Measurements from ENCODE around the gene PROM2. TPM values are rescaled to one million over a fixed set of nuclear protein-coding genes. Genes with fewer than 3 reads are reported as not detected.

The PROM2 gene
- total and polyA plus RNA-seq, 10 of the 15 experiments (the other 5 are each of a cell fraction or from before 2014, with no cell fraction given), result 0.01 to 0.04 TPM; not detected in 8

GRCh38 chr2:95298486-95299111 lies 24.4 kb downstream of the PROM2 start:
- Histone ChIP-seq H3K36me3 (ENCODE audit: control insufficient read depth in 2 of 2, insufficient read depth in 2 of 2, low read length in 1 of 2) (no peaks in the 10 kb centered on the region), H2AFZ (ENCODE audit: control insufficient read depth, low read depth, low read length) (no peak overlapping the region), H3K4me2 (ENCODE audit: control insufficient read depth, insufficient read depth) (no peak overlapping the region), H3K4me3 (no peak overlapping the region), H3K9me3 (replicated peaks; ENCODE audit: control insufficient read depth, insufficient read depth, low read length) (no peaks in the 10 kb centered on the region), H3K4me1 (ENCODE audit: control insufficient read depth, insufficient read depth, low read length) (no peaks in the 10 kb centered on the region), H3K79me2 (ENCODE audit: control insufficient read depth, insufficient read depth, low read length) (no peaks in the 10 kb centered on the region), H4K20me1 (ENCODE audit: control insufficient read depth, insufficient read depth) (no peaks in the 10 kb centered on the region; the same call in 1 of the 2 replicates), H3K27ac (ENCODE audit: control insufficient read depth, insufficient read depth) (no peak overlapping the region), H3K9ac (ENCODE audit: control insufficient read depth, insufficient read depth, low read length) (no peak overlapping the region), H3K27me3 (replicated peaks in 1 of 2; ENCODE audit: control insufficient read depth in 2 of 2, insufficient read depth in 2 of 2, low read length in 1 of 2) (no peaks in the 10 kb centered on the region; a peak in 1 of 4 replicates)
- BruUV-seq (replicated peaks), result no TSS peak
- no peak for ATAC-seq
- TF ChIP-seq EP300 (IDR thresholded peaks at IDR 0.05; ENCODE audit: borderline replicate concordance in 1 of 2, control insufficient read depth in 1 of 2, low read depth in 2 of 2, low read length in 2 of 2) (no peak), BMI1 (IDR thresholded peaks at IDR 0.05; ENCODE audit: borderline replicate concordance) (no peak), ZNF274 (IDR thresholded peaks at IDR 0.05; ENCODE audit: insufficient read depth, insufficient read length) (no peak), RELB (IDR thresholded peaks at IDR 0.05; ENCODE audit: low read depth) (no peak), SUPT20H (IDR thresholded peaks at IDR 0.05; ENCODE audit: borderline replicate concordance, control insufficient read depth, low read depth, low read length) (no peak), RCOR1 (conservative IDR thresholded peaks at IDR 0.05; ENCODE audit: low read depth, low read length) (no peak), EGR1 (IDR thresholded peaks at IDR 0.05; ENCODE audit: borderline replicate concordance in 1 of 2, low read depth in 2 of 2, low read length in 2 of 2) (no peak), CHD2 (IDR thresholded peaks at IDR 0.05; ENCODE audit: borderline replicate concordance, low read depth, low read length) (no peak), MTA2 (IDR thresholded peaks at IDR 0.05; ENCODE audit: low read depth) (no peak)
- TF ChIP-seq, protein P1, sequence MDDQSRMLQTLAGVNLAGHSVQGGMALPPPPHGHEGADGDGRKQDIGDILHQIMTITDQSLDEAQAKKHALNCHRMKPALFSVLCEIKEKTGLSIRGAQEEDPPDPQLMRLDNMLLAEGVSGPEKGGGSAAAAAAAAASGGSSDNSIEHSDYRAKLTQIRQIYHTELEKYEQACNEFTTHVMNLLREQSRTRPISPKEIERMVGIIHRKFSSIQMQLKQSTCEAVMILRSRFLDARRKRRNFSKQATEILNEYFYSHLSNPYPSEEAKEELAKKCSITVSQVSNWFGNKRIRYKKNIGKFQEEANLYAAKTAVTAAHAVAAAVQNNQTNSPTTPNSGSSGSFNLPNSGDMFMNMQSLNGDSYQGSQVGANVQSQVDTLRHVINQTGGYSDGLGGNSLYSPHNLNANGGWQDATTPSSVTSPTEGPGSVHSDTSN (IDR thresholded peaks at IDR 0.05; ENCODE audit: insufficient replicate concordance, low read depth, low read length), result no peak
- POLR2A ChIA-PET, result no interaction called here
- WGBS (ENCODE audit: insufficient coverage, insufficient replicate concordance, low lambda C conversion rate, missing lambda C conversion rate), result 26% methylated on average over 9 of the region's 9 CpGs
- intact Hi-C loops (cut with micrococcal nuclease; ENCODE audit: unreplicated experiment), result no loop called here
- in situ Hi-C loops (cut with MboI), result no loop called here
- SMC1A ChIA-PET (ENCODE audit: uncharacterized antibody, unreplicated experiment), result no interaction called here
- DNase-seq (ENCODE audit: low read depth, low spot score), result no peak
- CTCF ChIA-PET, result interaction anchor here (1.0 kb wide), 1 partner anchor 67 kb away, joined by 3 read pairs; no protein-coding TSS in a partner anchor
- RAD21 ChIA-PET (ENCODE audit: unreplicated experiment), result no interaction called here
- FAIRE-seq, result no peak
